ENCODE results near the gene CD52. TPM values are rescaled to one million over a fixed set of nuclear protein-coding genes. Genes with fewer than 3 reads are reported as not detected.

Gene CD52
- total and polyA plus RNA-seq, 2 donors (not counting 3 experiments of a cell fraction or from before 2014, with no cell fraction given), result not detected

GRCh38 chr1:26320896-26321295 lies 3.1 kb downstream of the CD52 start:
- no peak for TF ChIP-seq MYC (IDR thresholded peaks at IDR 0.05; ENCODE audit: low read depth, low read length)
- no peak for TF ChIP-seq CTCF (IDR thresholded peaks at IDR 0.05; ENCODE audit: extremely low read depth in 1 of 2, insufficient read depth in 1 of 2, low read depth in 1 of 2, low read length in 2 of 2)
- no peak for TF ChIP-seq POLR2AphosphoS5 (IDR thresholded peaks at IDR 0.05; ENCODE audit: insufficient read depth, low read depth, low read length)
- no peak for TF ChIP-seq FOS (IDR thresholded peaks at IDR 0.05; ENCODE audit: borderline replicate concordance, insufficient read depth, low read length)
- TF ChIP-seq, protein P1, sequence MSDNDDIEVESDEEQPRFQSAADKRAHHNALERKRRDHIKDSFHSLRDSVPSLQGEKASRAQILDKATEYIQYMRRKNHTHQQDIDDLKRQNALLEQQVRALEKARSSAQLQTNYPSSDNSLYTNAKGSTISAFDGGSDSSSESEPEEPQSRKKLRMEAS (IDR thresholded peaks at IDR 0.05; ENCODE audit: insufficient read depth, insufficient read length), result no peak
- no peak for TF ChIP-seq POLR2A (IDR thresholded peaks at IDR 0.05; ENCODE audit: low read depth, low read length)
- no peak for TF ChIP-seq JUN (IDR thresholded peaks at IDR 0.05; ENCODE audit: borderline replicate concordance, insufficient read depth, insufficient read length, low read depth)
- TF ChIP-seq GATA2 (IDR thresholded peaks at IDR 0.05; ENCODE audit: insufficient read depth, insufficient read length, low read depth, low read length), result no peak
- TF ChIP-seq EZH2 (IDR thresholded peaks at IDR 0.05; ENCODE audit: borderline replicate concordance, low read depth, low read length, severe bottlenecking), result no peak
- Histone ChIP-seq H3K4me2 (ENCODE audit: insufficient read depth, low read length) (no peak overlapping the region), H3K4me3 (replicated peaks in 1 of 3; ENCODE audit: insufficient read depth in 1 of 3, low read depth in 1 of 3, low read length in 3 of 3) (no peak overlapping the region), H3K79me2 (ENCODE audit: control insufficient read depth, insufficient read depth, low read length) (no peaks in the 10 kb centered on the region), H3K9ac (replicated peaks; ENCODE audit: extremely low read depth, insufficient read depth, low read length) (no peak overlapping the region), H3K36me3 (ENCODE audit: control insufficient read depth in 2 of 2, extremely low read depth in 1 of 2, insufficient read depth in 2 of 2, low read length in 2 of 2) (no peaks in the 10 kb centered on the region), H4K20me1 (replicated peaks; ENCODE audit: control insufficient read depth, extremely low read depth, insufficient read depth, low read length) (no peaks in the 10 kb centered on the region), H3K9me1 (replicated peaks; ENCODE audit: control insufficient read depth, extremely low read depth, insufficient read depth, low read length) (no peaks in the 10 kb centered on the region), H3K4me1 (ENCODE audit: control insufficient read depth, extremely low read depth, insufficient read depth, low read length) (no peaks in the 10 kb centered on the region), H2AFZ (ENCODE audit: low read depth, low read length) (no peak overlapping the region), H3K27me3 (ENCODE audit: control insufficient read depth in 2 of 2, insufficient read depth in 2 of 2, low read length in 2 of 2) (no peaks in the 10 kb centered on the region), H3K9me3 (replicated peaks; ENCODE audit: control insufficient read depth, insufficient read depth, low read length) (no peaks in the 10 kb centered on the region), H3K27ac (ENCODE audit: insufficient read depth, low read depth, low read length) (no peak overlapping the region)
- FAIRE-seq (no peak), DNase-seq (ENCODE audit: low read depth, low spot score) (no peak)
- POLR2A ChIA-PET, result no interaction called here
- dilution Hi-C loops (cut with MboI; ENCODE audit: extremely low pct_ligation_motif_present, low sequenced_read_pairs), result no loop called here
- BruUV-seq (replicated peaks), result no TSS peak
- intact Hi-C loops (cut with micrococcal nuclease), result loop anchor here (1.0 to 5.0 kb wide), 7 partner anchors 36 to 286 kb away; partner anchors contain the start of gene ZNF593
- CTCF ChIA-PET, result interaction anchor here (0.6 to 7.4 kb wide), 19 partner anchors 10 to 285 kb away, joined by 4 to 132 read pairs (median 12); partner anchors contain the start of genes C1orf232, CATSPER4, PDIK1L and SH3BGRL3
